ENCODE results near the gene CLEC3A.

- TF ChIP-seq POLR2A (IDR thresholded peaks at IDR 0.05), result no peak
- TF ChIP-seq, protein P1, sequence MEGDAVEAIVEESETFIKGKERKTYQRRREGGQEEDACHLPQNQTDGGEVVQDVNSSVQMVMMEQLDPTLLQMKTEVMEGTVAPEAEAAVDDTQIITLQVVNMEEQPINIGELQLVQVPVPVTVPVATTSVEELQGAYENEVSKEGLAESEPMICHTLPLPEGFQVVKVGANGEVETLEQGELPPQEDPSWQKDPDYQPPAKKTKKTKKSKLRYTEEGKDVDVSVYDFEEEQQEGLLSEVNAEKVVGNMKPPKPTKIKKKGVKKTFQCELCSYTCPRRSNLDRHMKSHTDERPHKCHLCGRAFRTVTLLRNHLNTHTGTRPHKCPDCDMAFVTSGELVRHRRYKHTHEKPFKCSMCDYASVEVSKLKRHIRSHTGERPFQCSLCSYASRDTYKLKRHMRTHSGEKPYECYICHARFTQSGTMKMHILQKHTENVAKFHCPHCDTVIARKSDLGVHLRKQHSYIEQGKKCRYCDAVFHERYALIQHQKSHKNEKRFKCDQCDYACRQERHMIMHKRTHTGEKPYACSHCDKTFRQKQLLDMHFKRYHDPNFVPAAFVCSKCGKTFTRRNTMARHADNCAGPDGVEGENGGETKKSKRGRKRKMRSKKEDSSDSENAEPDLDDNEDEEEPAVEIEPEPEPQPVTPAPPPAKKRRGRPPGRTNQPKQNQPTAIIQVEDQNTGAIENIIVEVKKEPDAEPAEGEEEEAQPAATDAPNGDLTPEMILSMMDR (IDR thresholded peaks at IDR 0.05 in 4 of 5, conservative IDR thresholded peaks at IDR 0.05 in 1 of 5), result no peak
These were observed 30.6 kb upstream of the CLEC3A start for GRCh38 chr16:77991701-77992100.
